Progenitor cell of endocrine pancreas (in vitro differentiated cells): ENCODE measurements around the gene TARS2. TPM values are rescaled to one million over a fixed set of nuclear protein-coding genes. Genes with fewer than 3 reads are reported as not detected.

Experiments used
- DNase-seq: peaks from one replicate; pipeline ENCODE4 v3.0.0; 2021; ENCODE audit warnings: low spot score; ENCODE audit not compliant: unreplicated experiment
- H3K27ac Mint-ChIP-seq: 2 replicates; pipeline ENCODE4 v1.8.0; 2021; ENCODE audit warnings: mild to moderate bottlenecking, moderate library complexity, mixed read lengths
- H3K27me3 Mint-ChIP-seq: 2 replicates; pipeline ENCODE4 v1.8.0; 2021; ENCODE audit warnings: mixed read lengths
- H3K36me3 Mint-ChIP-seq: 2 replicates; pipeline ENCODE4 v1.8.0; 2022; ENCODE audit warnings: mixed read lengths; ENCODE audit not compliant: insufficient read depth
- H3K4me1 Mint-ChIP-seq: 2 replicates; pipeline ENCODE4 v1.8.0; 2021; ENCODE audit warnings: low read depth, mixed read lengths
- H3K4me3 Mint-ChIP-seq: 2 replicates; pipeline ENCODE4 v1.8.0; 2021; ENCODE audit warnings: low read depth, mild to moderate bottlenecking, moderate library complexity, mixed read lengths
- H3K9me3 Mint-ChIP-seq: 2 replicates; pipeline ENCODE4 v1.8.0; 2021; ENCODE audit warnings: low read depth, mixed read lengths
- CTCF ChIP-seq: fragments of 200-600 bp; sonication (generic); IDR thresholded peaks from one replicate; pipeline ENCODE4 v1.5.0; 2021; ENCODE audit warnings: antibody characterized with exemption, mild to moderate bottlenecking; ENCODE audit not compliant: unreplicated experiment
- total RNA-seq: library from RNA; stranded (reverse); gene quantifications from 2 replicates; pipeline ENCODE4 v1.2.1, GENCODE V29; 2021

TARS2 gene
- total RNA-seq, 1 donor from 2014 or later: 30.8 TPM

- Mint-ChIP-seq H3K36me3 (peaks cover 3% of the 10 kb centered on the region), H3K27me3 (no peaks in the 10 kb centered on the region), H3K27ac (peak overlapping the region; percentile 13), H3K9me3 (no peaks in the 10 kb centered on the region), H3K4me3 (peak overlapping the region; percentile 89), H3K4me1 (peaks cover 9% of the 10 kb centered on the region)
- TF ChIP-seq CTCF: no peak
- DNase-seq: no peak
Measured at GRCh38 chr1:150516050-150516591, 28.9 kb downstream of the TARS2 start.

GRCh38 chr1:150516616-150517015 lies 29.4 kb downstream of the TARS2 start:
- no peak for DNase-seq
- Mint-ChIP-seq H3K27ac (peak overlapping the region; percentile 12), H3K9me3 (no peaks in the 10 kb centered on the region), H3K36me3 (peaks cover 3% of the 10 kb centered on the region), H3K27me3 (no peaks in the 10 kb centered on the region), H3K4me1 (peaks cover 9% of the 10 kb centered on the region), H3K4me3 (peak overlapping the region; percentile 89)
- no peak for TF ChIP-seq CTCF

GRCh38 chr1:150521196-150521968 lies 34.2 kb downstream of the TARS2 start:
- no peak for TF ChIP-seq CTCF
- peak overlapping the region; percentile 68 for H3K27ac Mint-ChIP-seq
- H3K36me3 Mint-ChIP-seq: no peaks in the 10 kb centered on the region
- no peaks in the 10 kb centered on the region for H3K27me3 Mint-ChIP-seq
- peaks cover 5% of the 10 kb centered on the region for H3K4me1 Mint-ChIP-seq
- DNase-seq: no peak
- H3K4me3 Mint-ChIP-seq: no peak overlapping the region
- H3K9me3 Mint-ChIP-seq: no peaks in the 10 kb centered on the region

- TF ChIP-seq CTCF: no peak
- no peaks in the 10 kb centered on the region for H3K27me3 Mint-ChIP-seq
- peaks cover 3% of the 10 kb centered on the region for H3K4me1 Mint-ChIP-seq
- H3K27ac Mint-ChIP-seq: no peak overlapping the region
- no peak overlapping the region for H3K4me3 Mint-ChIP-seq
- H3K9me3 Mint-ChIP-seq: no peaks in the 10 kb centered on the region
- no peak for DNase-seq
- no peaks in the 10 kb centered on the region for H3K36me3 Mint-ChIP-seq
Measured at GRCh38 chr1:150525348-150525747, 38.1 kb downstream of the TARS2 start.

- Mint-ChIP-seq H3K4me1 (peaks cover 25% of the 10 kb centered on the region), H3K27ac (no peak overlapping the region), H3K27me3 (no peaks in the 10 kb centered on the region), H3K36me3 (no peaks in the 10 kb centered on the region), H3K9me3 (no peaks in the 10 kb centered on the region), H3K4me3 (no peak overlapping the region)
- DNase-seq: no peak
- no peak for TF ChIP-seq CTCF
Measured at GRCh38 chr1:150528196-150528595, 41.0 kb downstream of the TARS2 start.
